ENCODE results near the gene KPNA2.
"Not testable (repeated sequence)": the region's sequence is repeated elsewhere in the genome, so short reads cannot be mapped to it uniquely, and the experiment has no call there.

The KPNA2 gene

GRCh38 chr17:68020791-68021190 lies 14.7 kb upstream of the KPNA2 start:
- DNase-seq, result not testable (repeated sequence)

GRCh38 chr17:68021963-68022362 lies 13.6 kb upstream of the KPNA2 start:
- no peak for DNase-seq

- DNase-seq, result not testable (repeated sequence)
Measured at GRCh38 chr17:68022547-68022946, 13.0 kb upstream of the KPNA2 start.

- DNase-seq, result no peak
Measured at GRCh38 chr17:68029512-68030215, 5.9 kb upstream of the KPNA2 start.

GRCh38 chr17:68033636-68034451 lies 1.7 kb upstream of the KPNA2 start:
- DNase-seq, result no peak

GRCh38 chr17:68034452-68034776 lies 1.1 kb upstream of the KPNA2 start:
- no peak for DNase-seq

GRCh38 chr17:68035131-68035522 lies 408 bp upstream of the KPNA2 start:
- DNase-seq, result no peak

- DNase-seq, result no peak
Measured at GRCh38 chr17:68036304-68037147, 991 bp downstream of the KPNA2 start.

- DNase-seq, result no peak
Measured at GRCh38 chr17:68047153-68047846, 11.8 kb downstream of the KPNA2 start.

GRCh38 chr17:68047890-68048542 lies 12.5 kb downstream of the KPNA2 start:
- not testable (repeated sequence) for DNase-seq

- no peak for DNase-seq
Measured at GRCh38 chr17:68048996-68049395, 13.5 kb downstream of the KPNA2 start.

- not testable (repeated sequence) for DNase-seq
Measured at GRCh38 chr17:68049812-68050437, 14.4 kb downstream of the KPNA2 start.

- DNase-seq, result not testable (repeated sequence)
Measured at GRCh38 chr17:68051321-68052312, 16.1 kb downstream of the KPNA2 start.

- no peak for DNase-seq
Measured at GRCh38 chr17:68052810-68053209, 17.3 kb downstream of the KPNA2 start.

GRCh38 chr17:68053231-68054013 lies 17.9 kb downstream of the KPNA2 start:
- DNase-seq, result peak; percentile 67

- DNase-seq, result peak; percentile 66
Measured at GRCh38 chr17:68054296-68054900, 18.9 kb downstream of the KPNA2 start.

- no peak for DNase-seq
Measured at GRCh38 chr17:68057531-68057952, 22.0 kb downstream of the KPNA2 start.

- no peak for DNase-seq
Measured at GRCh38 chr17:68060336-68060735, 24.8 kb downstream of the KPNA2 start.

Data from left hindlimb (tissue), 1 donor.